ENCODE results near the gene TMCO6. TPM values are rescaled to one million over a fixed set of nuclear protein-coding genes. Genes with fewer than 3 reads are reported as not detected.

Gene TMCO6
- total RNA-seq, 1 donor from 2014 or later, result 5.7 TPM

DNA sequence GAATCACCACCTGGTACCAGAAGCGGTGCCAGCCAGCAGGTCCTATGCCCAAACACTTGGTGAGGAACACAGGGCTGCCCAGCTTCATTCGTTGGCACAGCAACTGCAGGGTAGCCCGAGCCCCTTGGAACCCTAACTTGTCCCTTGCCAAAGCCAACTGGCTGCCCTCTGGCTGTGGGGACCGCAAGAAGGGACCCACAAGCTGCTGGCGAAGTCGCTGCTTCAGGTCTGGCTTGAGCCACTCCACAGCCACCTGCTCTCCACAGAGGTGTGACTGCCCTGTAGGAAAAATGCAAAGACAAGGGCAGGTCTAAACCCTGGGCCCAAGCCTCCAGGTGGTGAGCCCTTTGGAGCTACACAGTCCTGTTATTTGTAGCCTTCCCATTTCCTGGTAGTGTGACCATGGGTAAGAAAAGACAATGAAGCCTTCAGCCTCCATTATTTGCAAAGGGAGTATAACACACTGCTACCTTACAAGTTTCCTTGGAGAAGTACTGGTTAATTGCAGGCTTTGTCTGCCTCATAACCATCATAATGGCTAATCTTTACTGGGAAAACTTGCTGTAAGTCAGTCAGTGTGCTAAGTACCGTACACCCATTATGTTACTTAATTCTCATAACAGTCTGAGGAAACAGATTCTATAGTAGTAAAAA lies 32.3 kb downstream of the TMCO6 start:
- DNase-seq (ENCODE audit: low spot score in 2 of 2) (no peak), FAIRE-seq (no peak)

DNA sequence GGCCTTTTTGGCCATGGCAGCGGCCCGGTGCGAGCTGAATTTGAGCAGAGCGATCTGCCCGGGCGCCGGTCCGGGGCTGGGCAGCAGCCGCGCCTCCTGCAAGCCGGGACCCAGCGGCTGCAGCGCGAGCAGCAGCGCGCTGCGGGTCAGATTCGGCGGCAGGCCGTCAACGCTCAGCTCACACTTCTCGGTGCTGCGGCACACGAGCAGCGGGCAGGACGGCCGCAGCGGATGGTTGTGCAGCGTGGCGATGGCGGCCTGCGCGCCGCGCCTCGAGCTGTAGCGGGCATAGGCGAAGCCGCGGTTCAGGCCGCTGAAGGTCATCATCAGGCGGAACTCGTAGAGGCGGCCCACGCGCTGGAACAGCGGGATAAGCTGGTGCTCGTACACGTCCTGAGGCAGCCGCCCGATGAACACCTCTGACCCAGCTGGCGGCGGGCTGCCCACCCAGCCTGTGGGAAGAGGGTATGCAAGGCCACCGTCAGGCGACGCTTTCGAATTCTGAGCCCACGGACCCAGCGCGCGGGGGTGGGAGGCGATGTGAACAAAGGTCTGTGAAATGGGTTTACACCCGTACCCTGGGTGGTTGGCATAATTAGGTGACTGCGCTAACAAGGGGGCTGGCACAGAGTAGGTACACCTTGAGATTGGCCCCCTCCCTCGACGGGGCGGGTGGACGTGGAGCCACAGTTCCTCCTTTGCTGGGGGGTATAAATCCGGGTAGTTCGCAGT lies 33.4 kb downstream of the TMCO6 start:
- FAIRE-seq (no peak), DNase-seq (ENCODE audit: low spot score in 2 of 2) (peak in 1 of 2 donors; percentile 33)

DNA sequence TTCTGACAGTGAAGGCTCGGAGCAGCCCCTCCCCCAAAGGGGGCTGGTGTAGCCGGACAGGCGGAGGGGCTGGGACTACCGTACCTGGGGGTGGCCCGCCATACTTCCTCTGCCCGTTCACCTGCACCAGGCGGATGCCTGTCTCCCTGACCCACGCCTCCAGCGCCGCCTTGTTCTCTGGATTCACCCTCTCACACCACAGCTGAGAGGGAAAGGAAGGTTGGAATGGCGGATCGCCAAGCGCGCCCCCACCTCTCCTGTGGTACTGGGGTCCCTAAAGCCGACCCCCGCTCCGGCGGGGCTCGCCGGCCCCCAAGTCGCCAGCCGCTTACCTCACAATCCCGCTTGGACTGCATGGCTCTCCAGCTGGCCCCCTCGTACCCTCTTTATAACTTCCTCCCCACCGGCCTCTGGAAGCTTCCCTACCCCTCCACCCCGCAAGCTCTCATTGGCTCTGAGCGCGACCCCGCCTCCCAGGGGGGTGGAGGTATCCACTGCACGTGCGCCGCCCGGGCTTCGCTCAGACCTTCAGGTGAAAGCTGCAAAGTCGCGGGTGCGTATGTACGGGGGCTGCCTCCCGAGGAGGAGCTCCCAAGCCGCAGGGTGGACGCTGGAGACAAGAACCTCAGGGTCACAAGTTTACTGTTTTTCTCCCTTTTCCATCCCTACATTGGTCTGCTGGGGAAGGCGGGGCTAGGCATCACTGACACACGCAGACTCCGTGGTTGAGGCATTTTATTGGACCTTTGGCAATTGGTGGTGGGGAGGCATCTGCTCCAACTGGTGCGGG lies 34.1 kb downstream of the TMCO6 start, which contains the start of gene DND1:
TSS of gene DND1 (minus strand) at position 390 of the 790 bp plus-strand sequence. CDS start at position 356, 34 bp downstream.
- FAIRE-seq (no peak), DNase-seq (ENCODE audit: low spot score in 2 of 2) (no peak)

DNA sequence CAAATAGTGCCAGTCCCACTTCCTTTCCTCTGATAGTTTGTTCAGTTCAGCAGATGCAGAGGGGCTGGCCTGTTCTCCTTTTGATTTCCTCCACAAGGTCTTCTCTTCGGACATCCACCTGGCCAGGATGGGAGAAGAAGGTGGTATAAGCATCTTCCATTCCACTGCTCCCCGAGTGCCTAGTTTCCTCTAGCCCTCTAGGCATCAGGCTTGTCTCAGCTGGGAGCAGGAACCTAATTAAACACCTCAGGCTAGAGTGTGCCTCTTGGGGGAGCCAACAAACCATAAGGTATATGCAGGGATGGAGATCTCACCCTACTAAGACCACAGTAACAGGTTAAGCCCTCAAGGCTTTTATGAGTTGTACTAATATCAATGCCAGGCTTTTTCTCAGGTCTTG lies 35.0 kb downstream of the TMCO6 start:
- no peak for DNase-seq (ENCODE audit: low spot score in 2 of 2)
- no peak for FAIRE-seq

DNA sequence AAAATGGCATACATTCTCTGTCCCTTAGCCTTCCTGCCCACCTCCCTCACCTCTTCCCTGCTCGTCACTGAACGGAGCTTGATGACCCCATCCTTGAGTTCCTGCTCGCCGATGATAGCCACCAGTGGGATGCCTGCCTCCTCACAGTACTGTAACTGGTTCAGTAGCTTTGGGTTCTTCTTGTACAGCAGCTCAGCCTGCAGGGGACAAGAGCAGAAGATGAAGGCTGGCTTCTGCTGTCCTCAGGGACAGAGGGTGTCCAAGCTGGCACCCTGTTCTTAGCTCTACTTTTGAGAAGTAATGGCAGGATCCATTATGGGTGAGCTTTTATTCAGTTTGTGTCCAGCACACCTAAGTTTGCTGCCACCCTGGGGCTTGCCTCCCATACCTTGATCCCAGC lies 35.4 kb downstream of the TMCO6 start:
- DNase-seq (ENCODE audit: low spot score in 2 of 2) (no peak), FAIRE-seq (no peak)

DNA sequence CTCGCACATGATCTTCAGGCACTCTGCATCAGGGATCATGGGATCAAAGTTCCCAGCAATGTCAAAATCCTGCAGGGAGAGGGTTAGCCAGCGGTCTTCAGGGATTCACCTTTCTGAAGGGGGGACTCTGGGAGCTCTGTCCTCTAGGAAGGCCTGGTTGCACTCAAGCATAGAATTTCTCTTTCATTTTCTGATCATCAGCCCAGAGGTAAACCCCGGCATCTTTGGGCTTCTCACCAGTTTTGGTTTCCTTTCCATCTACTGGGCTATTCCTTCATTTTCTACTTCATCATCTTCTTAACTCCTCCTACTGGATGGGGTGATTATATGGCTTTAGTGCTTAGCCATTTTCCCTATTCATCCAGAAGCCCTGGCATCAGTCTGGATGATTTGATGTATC lies 38.7 kb downstream of the TMCO6 start:
- FAIRE-seq (no peak), DNase-seq (ENCODE audit: low spot score in 2 of 2) (no peak)

DNA sequence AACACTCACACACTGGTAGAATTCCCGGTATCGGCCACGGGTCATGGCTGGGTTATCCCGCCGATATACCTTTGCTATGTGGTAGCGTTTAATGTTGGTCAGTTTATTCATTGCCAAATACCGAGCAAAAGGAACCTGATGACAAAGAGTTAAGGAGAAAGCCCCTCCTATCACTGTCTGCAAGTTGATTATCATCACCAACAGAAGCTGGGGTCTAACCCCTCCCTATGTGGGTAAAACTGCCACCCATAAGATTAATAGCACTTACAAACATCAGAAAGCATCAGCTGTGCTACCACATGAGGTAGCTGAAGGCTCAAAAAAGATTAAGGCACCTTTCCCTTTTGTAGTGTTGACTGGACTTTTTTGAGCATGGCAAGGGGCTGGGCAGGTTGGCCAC lies 39.7 kb downstream of the TMCO6 start:
- DNase-seq (ENCODE audit: low spot score in 2 of 2), result no peak
- no peak for FAIRE-seq

DNA sequence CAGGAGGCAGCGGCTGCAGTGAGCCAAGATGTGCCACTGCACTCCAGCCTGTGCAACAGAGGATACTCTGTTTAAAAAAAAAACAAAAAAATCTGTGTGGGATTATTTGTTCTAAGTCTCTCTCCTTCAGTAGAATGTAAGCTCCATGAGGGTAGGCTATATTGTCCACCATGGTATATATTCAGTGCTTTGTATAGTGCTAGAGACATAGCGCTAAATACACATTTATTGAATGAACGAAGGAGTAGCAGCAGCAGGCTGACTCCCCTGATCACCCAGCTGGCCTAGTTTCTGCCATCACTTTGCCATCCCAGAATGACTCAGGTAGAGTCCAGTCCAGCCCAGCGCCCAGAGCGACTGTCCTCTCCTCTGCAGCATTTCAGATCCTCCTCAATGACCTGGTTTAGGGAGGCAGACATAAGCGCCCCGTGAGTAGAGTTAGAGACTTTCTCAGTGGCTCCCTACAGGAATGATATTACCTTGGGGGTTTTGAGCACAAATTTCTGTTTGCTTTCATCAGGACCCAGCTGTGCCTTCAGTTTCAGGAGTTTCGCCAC lies 51.2 kb downstream of the TMCO6 start:
- DNase-seq (ENCODE audit: low spot score in 2 of 2), result no peak
- FAIRE-seq, result no peak

DNA sequence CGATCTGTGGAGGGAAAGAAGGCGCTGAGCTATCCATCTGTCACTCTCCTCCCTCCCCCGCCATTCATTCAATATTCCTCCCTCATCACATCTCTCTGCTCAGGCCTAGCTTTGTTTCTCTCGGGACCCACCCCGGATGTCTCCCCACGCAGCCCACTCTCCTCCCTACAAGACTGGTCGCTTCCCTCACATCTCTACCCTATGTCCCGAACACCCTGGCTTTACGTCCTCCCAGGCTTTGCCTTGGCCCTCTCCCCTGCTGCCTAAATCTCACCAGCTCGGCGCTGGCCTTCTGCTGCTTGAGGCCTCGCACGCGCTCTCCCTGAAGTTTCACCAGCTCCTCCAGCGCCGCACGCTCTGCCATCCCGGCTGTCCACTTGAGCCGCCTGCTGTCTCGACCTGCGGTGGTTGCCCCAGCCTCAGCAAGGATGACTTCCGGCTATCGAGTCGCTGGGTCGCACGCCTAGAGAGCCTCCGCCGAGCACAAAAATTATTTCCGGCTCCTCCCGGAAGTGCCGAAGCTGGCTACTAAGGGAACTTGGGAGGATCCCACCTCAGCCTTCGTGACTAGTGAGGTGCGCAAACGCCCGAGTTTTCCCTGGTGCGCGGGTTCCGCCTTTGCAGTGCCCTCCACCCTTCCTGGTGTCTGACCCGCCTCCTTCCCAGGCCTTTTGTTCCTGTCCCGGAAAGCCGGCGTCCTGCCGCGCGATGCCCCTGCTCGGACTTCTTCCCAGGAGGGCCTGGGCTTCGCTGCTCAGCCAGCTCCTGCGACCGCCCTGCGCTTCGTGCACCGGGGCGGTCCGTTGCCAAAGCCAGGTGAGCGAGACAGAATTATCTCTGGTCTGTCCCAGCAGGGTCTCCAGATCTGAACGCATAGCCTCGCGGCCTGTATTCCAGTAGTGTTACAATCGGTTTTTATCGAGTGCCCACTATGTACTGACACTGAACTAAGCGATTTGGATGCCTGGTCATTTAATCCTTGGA lies 52.0 kb downstream of the TMCO6 start, which contains the start of the genes HARS1 and HARS2:
TSS of gene HARS1 (minus strand) at position 430 of the 984 bp plus-strand sequence. CDS start at position 364, 66 bp downstream.
TSS of gene HARS2 (plus strand) at position 515 of the 984 bp plus-strand sequence. CDS start at position 709, 194 bp downstream.
- peak; percentile 75 to 88 for DNase-seq (ENCODE audit: low spot score in 2 of 2)
- no peak for FAIRE-seq

DNA sequence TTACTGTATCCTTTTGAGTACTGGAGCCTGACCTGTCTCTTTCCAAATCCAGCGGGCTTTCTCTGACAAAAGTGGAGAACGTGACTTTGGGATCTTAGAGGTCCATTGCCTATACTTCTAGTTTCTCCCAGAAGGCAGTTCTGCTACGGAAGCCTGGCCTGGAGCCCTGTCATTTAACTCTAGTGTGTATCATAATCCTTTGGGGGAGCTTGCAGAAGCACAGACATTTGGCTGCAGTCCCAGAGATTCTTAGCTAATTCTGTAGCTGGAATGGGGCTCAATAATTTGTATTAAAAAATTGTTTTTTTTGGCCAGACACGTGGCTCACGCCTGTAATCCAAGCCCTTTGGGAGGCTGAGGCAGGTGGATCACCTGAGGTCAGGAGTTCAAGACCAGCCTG lies 55.0 kb downstream of the TMCO6 start:
- no peak for FAIRE-seq
- no peak for DNase-seq (ENCODE audit: low spot score in 2 of 2)

Other genes with a start within 250 kb of the TMCO6 start
- 62.0 TPM for gene ANKHD1, start 237.6 kb upstream of the TMCO6 start, total RNA-seq
- gene EIF4EBP3, start 91.8 kb upstream of the TMCO6 start, total RNA-seq, result not detected
- gene SRA1, start 82.0 kb upstream of the TMCO6 start, total RNA-seq, result 17.1 TPM
- 23.2 TPM for gene APBB3, start 74.9 kb upstream of the TMCO6 start, total RNA-seq
- 2.0 TPM for gene SLC35A4, start 74.6 kb upstream of the TMCO6 start, total RNA-seq
- gene CD14, start 6.3 kb upstream of the TMCO6 start, total RNA-seq, result 11.4 TPM
- gene NDUFA2, start 8.2 kb downstream of the TMCO6 start, total RNA-seq, result 28.5 TPM
- 83.6 TPM for gene IK, start 8.4 kb downstream of the TMCO6 start, total RNA-seq
- 12.6 TPM for gene WDR55, start 25.5 kb downstream of the TMCO6 start, total RNA-seq
- 0.82 TPM for gene DND1, start 34.1 kb downstream of the TMCO6 start, total RNA-seq
- 74.2 TPM for gene HARS1, start 51.9 kb downstream of the TMCO6 start, total RNA-seq
- gene HARS2, start 52.0 kb downstream of the TMCO6 start, total RNA-seq, result 25.7 TPM
- gene ZMAT2, start 61.0 kb downstream of the TMCO6 start, total RNA-seq, result 68.1 TPM
- gene PCDHA1, start 146.7 kb downstream of the TMCO6 start, total RNA-seq, result 8.6 TPM
- 10.6 TPM for gene PCDHA2, start 155.4 kb downstream of the TMCO6 start, total RNA-seq
- gene PCDHA3, start 161.6 kb downstream of the TMCO6 start, total RNA-seq, result 16.3 TPM
- 12.2 TPM for gene PCDHA4, start 167.6 kb downstream of the TMCO6 start, total RNA-seq
- 8.2 TPM for gene PCDHA5, start 182.2 kb downstream of the TMCO6 start, total RNA-seq
- gene PCDHA6, start 188.5 kb downstream of the TMCO6 start, total RNA-seq, result 17.1 TPM
- 15.5 TPM for gene PCDHA7, start 194.8 kb downstream of the TMCO6 start, total RNA-seq
- gene PCDHA8, start 201.7 kb downstream of the TMCO6 start, total RNA-seq, result 8.2 TPM
- 9.8 TPM for gene PCDHA9, start 208.9 kb downstream of the TMCO6 start, total RNA-seq
- gene PCDHA10, start 216.4 kb downstream of the TMCO6 start, total RNA-seq, result 10.6 TPM
- 29.3 TPM for gene PCDHA11, start 229.5 kb downstream of the TMCO6 start, total RNA-seq
- gene PCDHA12, start 235.9 kb downstream of the TMCO6 start, total RNA-seq, result 11.0 TPM
- 13.5 TPM for gene PCDHA13, start 242.7 kb downstream of the TMCO6 start, total RNA-seq

Data from frontal cortex (tissue), 4 donors.